ENCODE results near the gene DSCAML1. TPM values are rescaled to one million over a fixed set of nuclear protein-coding genes. Genes with fewer than 3 reads are reported as not detected.

The DSCAML1 gene
- total and polyA plus RNA-seq, 2 of the 8 experiments (the other 6 are each of a cell fraction or from before 2014, with no cell fraction given), result 0.19 to 0.24 TPM

GRCh38 chr11:117495357-117495756 lies 301.7 kb downstream of the DSCAML1 start:
- Histone ChIP-seq H3K27me3 (replicated peaks in 1 of 4; ENCODE audit: control insufficient read depth in 3 of 4, extremely low read depth in 1 of 4, insufficient read depth in 3 of 4, low read length in 3 of 4) (peaks cover 0 to 5% (median 0%) of the 10 kb centered on the region in 4 experiments; a peak in 2 of 7 replicates), H2BK15ac (ENCODE audit: low read length) (no peak overlapping the region), H3K18ac (ENCODE audit: extremely low read depth, low read length) (no peak overlapping the region), H3K36me3 (ENCODE audit: control insufficient read depth in 2 of 4, insufficient read depth in 4 of 4, low read length in 3 of 4) (no peaks in the 10 kb centered on the region), H3K4me2 (ENCODE audit: insufficient read depth in 1 of 2, low read depth in 2 of 2, low read length in 2 of 2) (no peak overlapping the region), H2BK120ac (replicated peaks; ENCODE audit: low read depth, low read length) (no peak overlapping the region), H3K79me1 (ENCODE audit: low read depth, low read length) (no peaks in the 10 kb centered on the region), H2BK5ac (ENCODE audit: low read depth, low read length) (no peak overlapping the region), H2AK5ac (ENCODE audit: low read depth, low read length) (no peak overlapping the region), H3K23ac (ENCODE audit: insufficient read length) (no peak overlapping the region), H3K4ac (replicated peaks; ENCODE audit: insufficient read length, low read depth, low read length) (no peak overlapping the region), H3K79me2 (ENCODE audit: control insufficient read depth in 1 of 2, insufficient read depth in 2 of 2, low read length in 2 of 2) (no peaks in the 10 kb centered on the region), H4K91ac (replicated peaks; ENCODE audit: insufficient read length, low read length) (no peak overlapping the region), H3K56ac (replicated peaks; ENCODE audit: insufficient read length, low read depth, low read length) (no peak overlapping the region), H3K27ac (ENCODE audit: low read depth, low read length) (no peak overlapping the region), H3K9me3 (ENCODE audit: insufficient read depth in 2 of 2, low read depth in 1 of 2, low read length in 1 of 2) (no peaks in the 10 kb centered on the region), H3K4me3 (ENCODE audit: extremely low read depth in 1 of 4, insufficient read depth in 2 of 4, low read depth in 3 of 4, low read length in 4 of 4) (no peak overlapping the region), H4K20me1 (replicated peaks in 1 of 2; ENCODE audit: control insufficient read depth in 1 of 2, insufficient read depth in 2 of 2, low read length in 2 of 2) (no peaks in the 10 kb centered on the region), H3K14ac (ENCODE audit: insufficient read length) (no peak overlapping the region), H4K5ac (ENCODE audit: insufficient read length, low read depth, low read length) (no peak overlapping the region), H3K4me1 (replicated peaks in 1 of 4; ENCODE audit: control insufficient read depth in 3 of 4, insufficient read depth in 4 of 4, low read length in 3 of 4) (peaks cover 2 to 10% (median 9%) of the 10 kb centered on the region in 4 experiments), H4K8ac (ENCODE audit: extremely low read depth, insufficient read depth, low read length) (no peak overlapping the region), H2BK12ac (ENCODE audit: low read depth, low read length) (no peak overlapping the region), H2AFZ (ENCODE audit: low read length) (no peak overlapping the region), H3K23me2 (ENCODE audit: low read depth, low read length) (no peaks in the 10 kb centered on the region), H3K9ac (replicated peaks in 1 of 4; ENCODE audit: extremely low read depth in 1 of 4, low read depth in 3 of 4, low read length in 3 of 4) (no peak overlapping the region), H2BK20ac (ENCODE audit: low read length) (no peak overlapping the region)
- DNase-seq (ENCODE audit: low read depth in 1 of 2, low spot score in 2 of 2) (no peak), FAIRE-seq (no peak)
- 84% methylated on average over 6 of the region's 6 CpGs; no CpG with 5 or more reads in 1 of the 2 experiments for WGBS, 2 experiments (ENCODE audit: extremely low coverage in 1 of 2, insufficient coverage in 1 of 2, insufficient read length in 1 of 2, insufficient replicate concordance in 2 of 2, low coverage in 1 of 2, low lambda C conversion rate in 2 of 2, missing lambda C conversion rate in 1 of 2)
- POLR2A ChIA-PET (ENCODE audit: partially characterized antibody), result no interaction called here
- TF ChIP-seq JUN (IDR thresholded peaks at IDR 0.05; ENCODE audit: low read depth, low read length) (no peak), SIX5 (IDR thresholded peaks at IDR 0.05; ENCODE audit: low read depth, low read length) (no peak)
- CTCF ChIA-PET (ENCODE audit: partially characterized antibody), result interaction anchor here (0.6 to 1.2 kb wide), 5 partner anchors 8 to 120 kb away, joined by 3 to 4 read pairs (median 3); no protein-coding TSS in a partner anchor

All from H1 (cell line).